Activated naive CD8-positive, alpha-beta T cell (primary cell): Measurements from ENCODE around the gene TMEM259.

Experiments used
- H3K27ac Mint-ChIP-seq: one replicate; pipeline ENCODE4 v1.8.0; 2021; ENCODE audit warnings: mixed read lengths
- H3K27me3 Mint-ChIP-seq: one replicate; pipeline ENCODE4 v1.8.0; 2021; ENCODE audit warnings: mixed read lengths
- H3K36me3 Mint-ChIP-seq: one replicate; pipeline ENCODE4 v1.8.0; 2021; ENCODE audit warnings: mixed read lengths
- H3K4me1 Mint-ChIP-seq: one replicate; pipeline ENCODE4 v1.8.0; 2021; ENCODE audit warnings: low read depth, mixed read lengths
- H3K4me3 Mint-ChIP-seq: one replicate; pipeline ENCODE4 v1.8.0; 2021; ENCODE audit warnings: mild to moderate bottlenecking, mixed read lengths
- H3K9me3 Mint-ChIP-seq: one replicate; pipeline ENCODE4 v1.8.0; 2021; ENCODE audit warnings: low read depth, mixed read lengths

TMEM259 gene

GRCh38 chr19:984165-984967 lies 36.6 kb downstream of the TMEM259 start, which contains the start of gene WDR18:
TSS of gene WDR18 (plus strand) at chr19:984345. CDS start at chr19:984354, 9 bp downstream.
- Mint-ChIP-seq H3K27me3 (no peaks in the 10 kb centered on the region), H3K27ac (peak within 1 kb of the TSS; percentile 90), H3K4me1 (peaks cover 10% of the 10 kb centered on the region), H3K9me3 (no peaks in the 10 kb centered on the region), H3K4me3 (peak within 1 kb of the TSS; percentile 91), H3K36me3 (no peaks in the 10 kb centered on the region)

DNA sequence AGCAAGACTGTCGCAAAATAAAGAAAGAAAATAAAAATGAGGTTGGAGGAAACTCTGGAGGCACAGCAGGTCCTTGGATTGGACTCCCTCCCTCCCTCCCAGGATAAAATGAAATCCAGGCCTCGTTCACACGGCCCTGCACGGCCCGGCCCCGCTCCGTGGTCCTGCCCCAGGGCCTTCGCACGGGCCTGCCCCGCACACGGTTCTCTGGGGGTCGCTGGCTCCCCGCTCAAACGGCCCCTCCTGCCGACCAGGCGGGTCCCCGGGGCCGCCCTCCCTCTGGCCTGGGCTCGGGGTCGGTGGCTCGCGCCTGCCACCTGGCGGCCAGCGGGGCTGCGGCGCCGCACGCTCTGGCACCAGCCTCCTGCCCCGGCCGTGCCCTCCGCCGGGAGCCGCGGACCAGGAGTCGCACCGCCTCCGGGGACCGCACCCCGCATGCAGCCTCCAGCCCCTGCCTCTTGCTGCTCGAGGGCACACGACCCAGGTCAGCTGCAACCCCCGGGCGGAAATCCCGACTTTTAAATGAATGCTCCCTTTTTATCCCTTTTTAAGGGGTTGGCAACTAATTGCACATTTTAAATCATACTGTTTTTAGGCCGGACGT lies 38.3 kb downstream of the TMEM259 start:
- H3K9me3 Mint-ChIP-seq: no peaks in the 10 kb centered on the region
- no peak overlapping the region for H3K4me3 Mint-ChIP-seq
- H3K4me1 Mint-ChIP-seq: peaks cover 10% of the 10 kb centered on the region
- no peaks in the 10 kb centered on the region for H3K27me3 Mint-ChIP-seq
- no peaks in the 10 kb centered on the region for H3K36me3 Mint-ChIP-seq
- no peak overlapping the region for H3K27ac Mint-ChIP-seq

GRCh38 chr19:980133-980998 lies 40.6 kb downstream of the TMEM259 start:
- peaks cover 7% of the 10 kb centered on the region for H3K4me1 Mint-ChIP-seq
- no peak overlapping the region for H3K27ac Mint-ChIP-seq
- H3K9me3 Mint-ChIP-seq: no peaks in the 10 kb centered on the region
- H3K27me3 Mint-ChIP-seq: no peaks in the 10 kb centered on the region
- H3K36me3 Mint-ChIP-seq: no peaks in the 10 kb centered on the region
- H3K4me3 Mint-ChIP-seq: no peak overlapping the region

GRCh38 chr19:979318-979741 lies 41.6 kb downstream of the TMEM259 start:
- no peaks in the 10 kb centered on the region for H3K36me3 Mint-ChIP-seq
- H3K9me3 Mint-ChIP-seq: no peaks in the 10 kb centered on the region
- no peak overlapping the region for H3K27ac Mint-ChIP-seq
- peaks cover 2% of the 10 kb centered on the region for H3K4me1 Mint-ChIP-seq
- no peak overlapping the region for H3K4me3 Mint-ChIP-seq
- no peaks in the 10 kb centered on the region for H3K27me3 Mint-ChIP-seq

DNA sequence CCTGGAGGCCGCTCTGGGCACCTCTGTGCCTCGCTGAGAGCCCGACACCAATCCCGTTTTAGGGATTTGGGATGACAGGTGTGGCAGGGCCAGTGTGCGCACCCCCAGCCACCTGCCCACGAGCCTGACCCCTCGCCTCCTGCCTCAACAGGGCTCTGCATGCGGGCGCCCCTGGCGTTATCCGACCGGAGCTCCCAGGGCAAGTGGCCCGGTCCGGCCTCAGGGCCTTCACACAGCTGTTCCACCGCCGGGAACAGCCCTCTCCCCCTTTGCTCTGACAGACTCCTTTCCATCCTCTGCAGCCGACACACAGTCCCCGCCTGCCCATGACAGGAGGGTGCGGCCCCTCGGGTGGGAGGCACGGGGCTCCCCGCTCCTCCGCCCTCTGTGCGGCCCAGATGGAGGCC lies 43.9 kb downstream of the TMEM259 start:
- Mint-ChIP-seq H3K27ac (no peak overlapping the region), H3K9me3 (no peaks in the 10 kb centered on the region), H3K4me1 (no peaks in the 10 kb centered on the region), H3K36me3 (peaks cover 3% of the 10 kb centered on the region), H3K4me3 (no peak overlapping the region), H3K27me3 (no peaks in the 10 kb centered on the region)

- Mint-ChIP-seq H3K27me3 (no peaks in the 10 kb centered on the region), H3K4me1 (no peaks in the 10 kb centered on the region), H3K4me3 (no peak overlapping the region), H3K36me3 (peaks cover 3% of the 10 kb centered on the region), H3K9me3 (no peaks in the 10 kb centered on the region), H3K27ac (no peak overlapping the region)
Measured at GRCh38 chr19:976476-976875, 44.4 kb downstream of the TMEM259 start.

DNA sequence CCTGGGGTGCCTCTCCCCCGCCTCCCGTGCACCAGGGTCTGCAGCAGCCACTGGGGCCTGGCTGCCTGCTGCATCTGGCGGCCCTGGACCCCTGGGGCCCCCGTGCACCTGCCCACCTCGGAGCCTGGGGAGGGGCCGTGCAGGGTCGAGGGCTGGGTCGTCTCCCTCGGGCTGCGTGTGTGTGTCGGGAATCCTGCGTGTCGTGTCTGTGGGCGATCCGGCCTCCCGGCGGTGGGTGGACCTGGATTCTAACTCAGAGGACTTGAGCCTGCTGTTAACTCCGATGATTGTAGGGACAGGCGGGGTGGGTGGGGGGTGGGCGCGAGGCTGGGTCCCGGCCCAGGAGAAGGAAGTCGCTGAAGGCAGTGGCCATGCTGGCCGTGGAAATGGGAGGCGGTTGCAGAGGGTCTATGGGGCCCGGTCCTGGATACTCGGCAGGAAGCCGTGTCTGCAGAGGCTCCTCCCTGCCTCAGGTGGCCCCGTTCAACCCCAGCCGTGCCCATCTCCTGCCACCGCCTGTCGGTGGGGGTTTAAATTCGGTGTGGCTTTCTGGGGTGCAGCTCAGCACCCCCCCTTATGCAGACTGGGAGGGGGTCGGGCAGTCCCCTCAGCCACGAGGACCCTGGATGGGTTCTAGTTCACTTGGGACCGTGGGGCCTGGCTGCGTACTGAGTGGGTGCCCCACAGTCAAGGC lies 46.2 kb downstream of the TMEM259 start:
- H3K4me3 Mint-ChIP-seq: no peak overlapping the region
- H3K9me3 Mint-ChIP-seq: peaks cover 5% of the 10 kb centered on the region
- H3K36me3 Mint-ChIP-seq: peaks cover 7% of the 10 kb centered on the region
- H3K27ac Mint-ChIP-seq: no peak overlapping the region
- no peaks in the 10 kb centered on the region for H3K27me3 Mint-ChIP-seq
- no peaks in the 10 kb centered on the region for H3K4me1 Mint-ChIP-seq

GRCh38 chr19:973726-974563 lies 47.0 kb downstream of the TMEM259 start:
- H3K27me3 Mint-ChIP-seq: no peaks in the 10 kb centered on the region
- H3K27ac Mint-ChIP-seq: no peak overlapping the region
- H3K4me3 Mint-ChIP-seq: no peak overlapping the region
- peaks cover 5% of the 10 kb centered on the region for H3K9me3 Mint-ChIP-seq
- peaks cover 7% of the 10 kb centered on the region for H3K36me3 Mint-ChIP-seq
- no peaks in the 10 kb centered on the region for H3K4me1 Mint-ChIP-seq

GRCh38 chr19:972281-972680 lies 48.6 kb downstream of the TMEM259 start:
- Mint-ChIP-seq H3K36me3 (peaks cover 7% of the 10 kb centered on the region), H3K27ac (no peak overlapping the region), H3K4me3 (no peak overlapping the region), H3K27me3 (no peaks in the 10 kb centered on the region), H3K4me1 (no peaks in the 10 kb centered on the region), H3K9me3 (peaks cover 5% of the 10 kb centered on the region)

GRCh38 chr19:971795-972194 lies 49.1 kb downstream of the TMEM259 start:
- H3K4me3 Mint-ChIP-seq: no peak overlapping the region
- H3K4me1 Mint-ChIP-seq: no peaks in the 10 kb centered on the region
- H3K36me3 Mint-ChIP-seq: peaks cover 7% of the 10 kb centered on the region
- peaks cover 5% of the 10 kb centered on the region for H3K9me3 Mint-ChIP-seq
- H3K27ac Mint-ChIP-seq: no peak overlapping the region
- H3K27me3 Mint-ChIP-seq: no peaks in the 10 kb centered on the region

DNA sequence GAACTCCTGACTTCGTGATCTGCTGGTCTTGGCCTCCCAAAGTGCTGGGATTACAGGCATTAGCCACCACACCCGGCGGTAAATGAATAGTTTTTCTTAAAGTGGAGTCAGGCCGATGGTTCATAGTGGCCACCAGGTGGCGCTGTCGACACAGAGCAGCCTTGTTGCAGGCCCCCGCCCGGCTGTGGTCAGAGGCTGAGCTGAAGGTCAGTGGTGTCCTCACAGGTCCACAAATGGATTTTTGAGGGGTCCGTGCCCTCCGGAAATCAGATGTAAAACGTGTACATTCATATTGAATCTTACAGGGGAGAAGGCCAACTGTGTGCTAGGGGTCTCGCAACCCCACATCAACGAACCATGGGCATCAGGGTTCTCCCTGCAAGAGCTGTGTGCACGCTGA lies 50.2 kb downstream of the TMEM259 start:
- Mint-ChIP-seq H3K4me1 (no peaks in the 10 kb centered on the region), H3K4me3 (no peak overlapping the region), H3K27ac (peak overlapping the region; percentile 50), H3K9me3 (peaks cover 5% of the 10 kb centered on the region), H3K36me3 (peaks cover 7% of the 10 kb centered on the region), H3K27me3 (no peaks in the 10 kb centered on the region)

- Mint-ChIP-seq H3K4me3 (no peak overlapping the region), H3K4me1 (no peaks in the 10 kb centered on the region), H3K9me3 (peaks cover 5% of the 10 kb centered on the region), H3K36me3 (peaks cover 7% of the 10 kb centered on the region), H3K27me3 (no peaks in the 10 kb centered on the region), H3K27ac (no peak overlapping the region)
Measured at GRCh38 chr19:966485-967088, 54.3 kb downstream of the TMEM259 start.

DNA sequence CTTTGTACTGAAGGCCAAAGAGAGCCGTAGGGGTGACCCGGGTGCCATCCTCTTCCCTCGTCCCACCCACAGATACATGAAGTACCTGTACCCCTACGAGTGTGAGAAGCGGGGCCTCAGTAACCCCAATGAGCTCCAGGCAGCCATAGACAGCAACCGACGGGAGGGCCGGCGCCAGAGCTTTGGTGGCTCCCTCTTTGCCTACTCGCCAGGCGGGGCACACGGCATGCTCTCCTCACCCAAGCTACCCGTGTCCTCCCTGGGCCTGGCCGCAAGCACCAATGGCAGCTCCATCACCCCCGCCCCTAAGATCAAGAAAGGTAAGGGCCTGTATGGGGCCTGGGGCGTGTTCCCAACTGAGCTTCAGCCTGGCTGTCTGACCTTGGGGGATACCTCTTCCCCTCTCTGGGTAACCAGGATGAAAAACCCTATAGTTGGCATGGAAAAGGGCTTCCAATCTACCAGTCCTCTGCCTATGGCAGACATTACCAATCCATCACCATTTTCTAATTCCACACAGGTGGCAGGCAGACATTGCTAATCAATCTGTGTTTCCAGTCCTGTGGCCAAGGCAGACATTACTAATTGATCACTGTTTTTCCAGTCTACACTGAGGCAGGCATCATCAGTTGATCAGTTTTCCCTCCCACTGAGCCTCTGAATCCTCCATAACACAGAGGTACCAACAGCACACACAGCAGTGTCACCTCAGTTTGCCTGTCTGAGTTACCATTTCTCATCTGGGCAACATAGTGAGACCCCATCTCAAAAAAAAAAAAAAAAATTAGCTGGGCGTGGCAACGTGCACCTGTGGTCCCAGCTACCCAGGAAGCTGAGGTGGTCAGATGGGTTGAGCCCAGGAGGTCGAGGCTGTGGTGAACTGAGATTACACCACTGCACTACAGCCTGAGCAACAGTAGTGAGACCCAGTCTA lies 55.9 kb downstream of the TMEM259 start:
- H3K9me3 Mint-ChIP-seq: no peaks in the 10 kb centered on the region
- no peak overlapping the region for H3K4me3 Mint-ChIP-seq
- H3K36me3 Mint-ChIP-seq: peaks cover 2% of the 10 kb centered on the region
- no peaks in the 10 kb centered on the region for H3K27me3 Mint-ChIP-seq
- H3K27ac Mint-ChIP-seq: no peak overlapping the region
- no peaks in the 10 kb centered on the region for H3K4me1 Mint-ChIP-seq
